ENCODE results near the gene DHX15. TPM values are rescaled to one million over a fixed set of nuclear protein-coding genes. Genes with fewer than 3 reads are reported as not detected.

Gene DHX15
- total RNA-seq, 4 donors from 2014 or later = 118 to 203 (median 170) TPM

DNA sequence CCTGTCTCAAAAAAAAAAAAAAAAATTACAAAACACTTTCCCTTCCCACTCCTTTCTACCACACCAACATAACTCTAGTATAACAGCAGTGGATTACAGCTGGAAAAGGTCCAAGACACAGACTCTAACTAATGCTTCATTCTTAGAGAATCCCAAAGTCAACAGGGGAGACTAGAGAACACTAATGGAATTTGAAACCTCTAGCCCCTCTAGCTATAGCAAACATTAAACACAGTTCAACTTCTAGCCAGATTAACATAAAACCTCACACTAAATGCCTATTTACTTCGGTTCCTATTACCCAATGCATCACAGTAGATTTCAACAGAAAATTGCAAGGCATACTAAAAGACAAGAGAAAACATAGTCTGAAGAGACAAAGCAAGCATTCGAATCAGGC lies 10.5 kb upstream of the DHX15 start:
- no peak overlapping the region for H3K27ac ChIP-seq
- in situ Hi-C loops (cut with MboI; ENCODE audit: low pct_ligation_motif_present in 1 of 4, low pct_unique_long_range_greater_than_20kb in 1 of 4, low sequenced_read_pairs in 3 of 4) = loop anchor here in 1 of 4 donors (25.0 kb wide), 1 partner anchor 92 kb away; no protein-coding TSS in a partner anchor

DNA sequence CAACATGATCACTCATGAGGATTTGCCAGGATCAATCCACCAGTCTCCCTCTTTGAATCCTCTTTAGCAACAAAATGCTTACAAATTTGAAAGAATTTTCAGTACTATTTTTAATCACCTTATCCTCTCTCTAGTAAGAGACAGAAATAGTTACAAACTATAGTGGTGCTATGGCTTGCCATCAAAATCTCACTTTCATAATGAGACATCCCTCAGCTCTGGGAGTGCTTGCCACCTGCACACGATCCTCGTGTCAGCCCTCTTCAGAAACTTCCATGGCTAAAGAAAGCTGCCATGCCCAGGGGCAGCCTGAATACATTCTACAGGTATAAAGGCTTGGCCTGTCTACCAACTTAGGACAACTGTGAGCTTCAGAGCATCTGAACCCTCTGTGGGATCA lies 5.1 kb upstream of the DHX15 start:
- DNase-seq = no peak
- Histone ChIP-seq H3K27ac (no peak overlapping the region), H3K36me3 (no peaks in the 10 kb centered on the region), H3K9me3 (peaks cover 3 to 4% of the 10 kb centered on the region in 2 donors), H3K4me3 (no peak overlapping the region), H3K4me1 (peaks cover 0 to 3% (median 0%) of the 10 kb centered on the region in 4 donors), H3K27me3 (no peaks in the 10 kb centered on the region)
- no peak for TF ChIP-seq EP300 (IDR thresholded peaks at IDR 0.05; ENCODE audit: low read depth)
- in situ Hi-C loops (cut with MboI; ENCODE audit: low pct_ligation_motif_present in 1 of 4, low pct_unique_long_range_greater_than_20kb in 1 of 4, low sequenced_read_pairs in 3 of 4) = loop anchor here in 1 of 4 donors (25.0 kb wide), 1 partner anchor 98 kb away; no protein-coding TSS in a partner anchor
- WGBS, 2 donors (ENCODE audit: low coverage in 1 of 2) = 73 to 89% methylated on average over 2 of the region's 2 CpGs
- intact Hi-C loops (cut with DNase I; ENCODE audit: low total_unique reads) = loop anchor here (10.0 kb wide), 1 partner anchor 785 kb away; the partner anchor contains the start of gene ANAPC4

More for the DNA sequence above, 10.5 kb upstream of the DHX15 start:
- Histone ChIP-seq H3K4me1 (peaks cover 3 to 29% (median 14%) of the 10 kb centered on the region in 4 donors), H3K4me3 (no peak overlapping the region), H3K27me3 (no peaks in the 10 kb centered on the region), H3K9me3 (peaks cover 2 to 3% of the 10 kb centered on the region in 2 donors), H3K36me3 (no peaks in the 10 kb centered on the region)
- whole genome bisulfite sequencing, 2 donors (ENCODE audit: low coverage in 1 of 2) = 76 to 94% methylated on average over 2 of the region's 2 CpGs
- DNase-seq = no peak
- intact Hi-C loops (cut with DNase I; ENCODE audit: low total_unique reads) = no loop called here
- TF ChIP-seq POLR2A (IDR thresholded peaks at IDR 0.05) = no peak
- TF ChIP-seq EP300 (IDR thresholded peaks at IDR 0.05; ENCODE audit: low read depth) = no peak
- TF ChIP-seq CTCF (IDR thresholded peaks at IDR 0.05) = no peak
- no peak for TF ChIP-seq POLR2AphosphoS5 (IDR thresholded peaks at IDR 0.05)

DNA sequence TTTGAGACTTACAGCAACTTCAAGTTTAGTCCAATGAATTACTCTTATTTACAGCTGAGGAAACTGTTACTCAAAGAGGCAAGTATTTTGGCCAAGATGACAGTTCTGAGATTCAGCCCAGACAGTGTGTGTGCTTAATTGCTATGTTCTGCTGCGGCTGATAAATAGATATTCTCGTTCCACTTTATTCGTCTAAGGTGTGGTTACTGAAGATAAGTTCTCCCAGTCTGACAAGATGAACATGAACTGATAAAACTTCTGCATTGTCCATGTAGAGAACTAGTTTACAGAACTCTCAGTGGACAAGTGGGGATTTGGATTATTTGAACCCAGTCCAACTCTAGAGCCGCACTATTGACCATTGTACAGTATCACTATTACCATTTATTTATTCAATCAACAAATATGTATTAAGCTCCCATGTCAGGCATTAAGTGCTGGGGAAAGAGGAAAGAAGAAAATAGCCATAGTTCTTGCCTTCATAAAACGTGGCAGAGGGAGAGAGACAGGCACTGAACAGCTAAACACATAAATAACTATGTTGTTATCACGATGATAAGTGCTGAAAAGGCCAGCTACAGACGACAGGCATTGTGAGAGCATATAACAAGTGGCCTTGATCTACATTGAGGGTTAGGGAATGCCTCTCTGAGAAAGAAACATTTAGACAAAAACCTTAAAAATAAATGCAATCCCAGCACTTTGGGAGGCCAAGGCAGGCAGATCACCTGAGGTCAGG lies 4.0 kb upstream of the DHX15 start:
- H3K4me3 ChIP-seq = no peak overlapping the region
- H3K36me3 ChIP-seq = no peaks in the 10 kb centered on the region
- in situ Hi-C loops (cut with MboI; ENCODE audit: low pct_ligation_motif_present in 1 of 4, low pct_unique_long_range_greater_than_20kb in 1 of 4, low sequenced_read_pairs in 3 of 4) (loop anchor here in 1 of 4 donors (25.0 kb wide), 1 partner anchor 99 kb away; no protein-coding TSS in a partner anchor), intact Hi-C loops (cut with DNase I; ENCODE audit: low total_unique reads) (loop anchor here (10.0 kb wide), 1 partner anchor 786 kb away; the partner anchor contains the start of gene ANAPC4)
- H3K9me3 ChIP-seq = peaks cover 3 to 4% of the 10 kb centered on the region in 2 donors
- H3K27me3 ChIP-seq = no peaks in the 10 kb centered on the region
- no peak overlapping the region for H3K27ac ChIP-seq
- H3K4me1 ChIP-seq = peaks cover 0 to 3% (median 0%) of the 10 kb centered on the region in 4 donors
- 56 to 73% methylated on average over 6 to 7 of the region's 7 CpGs for WGBS, 2 donors (ENCODE audit: low coverage in 1 of 2)
- no peak for DNase-seq
- TF ChIP-seq POLR2AphosphoS5 (IDR thresholded peaks at IDR 0.05) = no peak
- no peak for TF ChIP-seq POLR2A (IDR thresholded peaks at IDR 0.05)
- TF ChIP-seq CTCF (IDR thresholded peaks at IDR 0.05) = no peak
- TF ChIP-seq EP300 (IDR thresholded peaks at IDR 0.05; ENCODE audit: low read depth) = no peak

DNA sequence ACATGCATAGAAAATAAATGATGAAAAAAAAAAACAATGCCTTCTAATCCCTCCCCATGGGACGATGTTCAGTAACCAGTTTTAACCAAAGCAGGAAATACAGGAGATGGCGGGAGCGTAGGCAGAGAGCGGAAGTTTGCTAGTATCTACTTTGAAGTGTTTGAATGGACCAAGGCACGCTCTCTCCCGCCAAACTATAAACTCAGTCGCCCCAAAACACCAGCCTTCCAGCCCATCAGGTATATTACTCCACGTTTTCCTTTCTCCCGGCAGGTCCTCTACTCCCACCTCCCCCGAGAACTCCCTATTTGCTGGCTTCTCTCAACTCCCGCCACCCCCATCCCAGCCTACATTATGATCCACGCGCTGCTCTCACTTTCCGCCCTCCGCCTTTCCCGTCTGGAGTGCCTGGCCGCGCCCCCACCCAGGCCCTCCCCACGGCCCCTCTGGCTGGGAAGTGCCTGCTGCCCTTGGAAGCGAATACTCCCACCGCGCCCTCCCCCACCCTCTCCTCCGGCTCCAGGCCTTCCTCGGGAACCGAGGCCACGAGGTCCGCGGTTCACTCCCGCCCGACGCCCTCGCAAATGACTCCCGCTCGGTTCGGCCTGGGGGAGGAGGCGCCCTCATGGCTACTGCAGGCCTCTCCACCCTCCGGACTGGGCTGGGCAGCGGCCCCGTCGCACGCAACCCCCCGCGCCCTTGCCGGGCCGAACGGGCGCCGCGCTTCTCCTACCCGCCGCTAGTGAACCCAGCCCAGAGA lies 723 bp downstream of the DHX15 start:
- peak overlapping the region; percentile 73 to 99 (median 94) for H3K4me3 ChIP-seq
- H3K9me3 ChIP-seq = no peaks in the 10 kb centered on the region
- H3K27me3 ChIP-seq = no peaks in the 10 kb centered on the region
- DNase-seq = peak; percentile 54
- H3K4me1 ChIP-seq = peaks cover 18 to 46% (median 33%) of the 10 kb centered on the region in 4 donors
- H3K27ac ChIP-seq = peak overlapping the region; percentile 92 to 99 (median 97)
- in situ Hi-C loops (cut with MboI; ENCODE audit: low pct_ligation_motif_present in 1 of 4, low pct_unique_long_range_greater_than_20kb in 1 of 4, low sequenced_read_pairs in 3 of 4) (loop anchor here in 1 of 4 donors (25.0 kb wide), 1 partner anchor 104 kb away; no protein-coding TSS in a partner anchor), intact Hi-C loops (cut with DNase I; ENCODE audit: low total_unique reads) (loop anchor here (10.0 kb wide), 1 partner anchor 791 kb away; the partner anchor contains the start of gene ANAPC4)
- H3K36me3 ChIP-seq = peaks cover 0 to 2% (median 0%) of the 10 kb centered on the region in 4 donors
- no peak for TF ChIP-seq EP300 (IDR thresholded peaks at IDR 0.05; ENCODE audit: low read depth)
- no peak for TF ChIP-seq CTCF (IDR thresholded peaks at IDR 0.05)
- TF ChIP-seq POLR2A (IDR thresholded peaks at IDR 0.05) = no peak
- peak in 2 of 3 donors; percentile 11 to 13 for TF ChIP-seq POLR2AphosphoS5 (IDR thresholded peaks at IDR 0.05)
- WGBS, 2 donors (ENCODE audit: low coverage in 1 of 2) = 0 to 3% methylated on average over 11 to 33 of the region's 51 CpGs
